HG02571 (cell line): Measurements from ENCODE around the gene MVB12B.

ENCODE experiments used
- ATAC-seq: cut with Tn5 transposase; IDR thresholded peaks from one replicate; pipeline ENCODE4 v1.9.1; 2021; ENCODE audit warnings: mild to moderate bottlenecking, moderate library complexity; ENCODE audit not compliant: unreplicated experiment

Gene MVB12B

GRCh38 chr9:126401581-126401980 lies 75.0 kb downstream of the MVB12B start:
- no peak for ATAC-seq

GRCh38 chr9:126403397-126403796 lies 76.8 kb downstream of the MVB12B start:
- ATAC-seq = no peak

GRCh38 chr9:126404459-126404858 lies 77.8 kb downstream of the MVB12B start:
- ATAC-seq = no peak

GRCh38 chr9:126406075-126406667 lies 79.5 kb downstream of the MVB12B start:
- ATAC-seq = no peak

- ATAC-seq = no peak
Observed at GRCh38 chr9:126407114-126407870, 80.7 kb downstream of the MVB12B start.

GRCh38 chr9:126408004-126408403 lies 81.4 kb downstream of the MVB12B start:
- no peak for ATAC-seq

GRCh38 chr9:126410229-126410628 lies 83.6 kb downstream of the MVB12B start:
- no peak for ATAC-seq

GRCh38 chr9:126411225-126411947 lies 84.8 kb downstream of the MVB12B start:
- no peak for ATAC-seq

GRCh38 chr9:126411948-126412284 lies 85.3 kb downstream of the MVB12B start:
- no peak for ATAC-seq

- ATAC-seq = no peak
Observed at GRCh38 chr9:126412905-126413304, 86.3 kb downstream of the MVB12B start.

- ATAC-seq = no peak
Observed at GRCh38 chr9:126413391-126414068, 86.9 kb downstream of the MVB12B start.

GRCh38 chr9:126415741-126416370 lies 89.2 kb downstream of the MVB12B start:
- ATAC-seq = no peak

GRCh38 chr9:126417043-126417442 lies 90.4 kb downstream of the MVB12B start:
- ATAC-seq = no peak

GRCh38 chr9:126417684-126418083 lies 91.1 kb downstream of the MVB12B start:
- no peak for ATAC-seq

GRCh38 chr9:126418608-126419007 lies 92.0 kb downstream of the MVB12B start:
- ATAC-seq = no peak

- no peak for ATAC-seq
Observed at GRCh38 chr9:126419475-126419874, 92.8 kb downstream of the MVB12B start.

GRCh38 chr9:126420135-126420534 lies 93.5 kb downstream of the MVB12B start:
- ATAC-seq = no peak

GRCh38 chr9:126420643-126421564 lies 94.3 kb downstream of the MVB12B start:
- ATAC-seq = no peak

GRCh38 chr9:126421567-126422428 lies 95.2 kb downstream of the MVB12B start:
- no peak for ATAC-seq
